HG03432 (cell line): ENCODE measurements around the gene PTMS.
"Not testable (repeated sequence)": the region's sequence is repeated elsewhere in the genome, so short reads cannot be mapped to it uniquely, and the experiment has no call there.

Experiments
- ATAC-seq: cut with Tn5 transposase; IDR thresholded peaks from one replicate; pipeline ENCODE4 v1.9.1; 2021; ENCODE audit warnings: mild to moderate bottlenecking, moderate library complexity; ENCODE audit not compliant: unreplicated experiment

The PTMS gene, protein sequence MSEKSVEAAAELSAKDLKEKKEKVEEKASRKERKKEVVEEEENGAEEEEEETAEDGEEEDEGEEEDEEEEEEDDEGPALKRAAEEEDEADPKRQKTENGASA

GRCh38 chr12:6765634-6766581, at the start of gene PTMS:
Gene PTMS (plus strand): TSS chr12:6766363. CDS start chr12:6766706, 343 bp downstream.
- ATAC-seq, result peak; percentile 10

DNA sequence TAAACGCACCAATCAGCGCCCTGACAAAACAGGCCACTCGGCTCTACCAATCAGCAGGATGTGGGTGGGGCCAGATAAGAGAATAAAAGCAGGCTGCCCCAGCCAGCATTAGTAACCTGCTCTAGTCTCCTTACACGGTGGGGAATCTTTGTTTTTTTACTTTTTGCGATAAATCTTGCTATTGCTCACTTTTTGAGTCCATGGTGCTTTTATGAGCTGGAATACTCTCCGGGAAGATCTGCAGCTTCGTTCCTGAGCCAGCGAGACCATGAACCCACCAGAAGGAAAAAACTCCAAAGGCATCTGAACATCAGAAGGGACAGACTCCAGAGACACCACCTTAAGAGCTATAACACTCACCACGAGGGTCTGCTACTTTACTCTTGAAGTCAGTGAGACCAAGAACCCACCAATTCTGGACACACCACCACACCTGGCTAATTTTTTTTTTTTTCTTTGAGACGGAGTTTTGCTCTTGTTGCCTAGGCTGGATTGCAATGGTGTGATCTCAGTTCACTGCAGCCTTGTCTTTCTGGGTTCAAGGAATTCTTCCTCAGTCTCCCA, 49.2 kb upstream of the PTMS start:
- no peak for ATAC-seq

GRCh38 chr12:6722863-6723262, 43.3 kb upstream of the PTMS start:
- no peak for ATAC-seq

GRCh38 chr12:6723607-6724408, 42.4 kb upstream of the PTMS start, which contains the start of gene COPS7A:
Gene COPS7A (plus strand): TSS chr12:6724046. CDS start chr12:6724657, 611 bp downstream.
- ATAC-seq, result peak; percentile 95

GRCh38 chr12:6724409-6724797, 41.8 kb upstream of the PTMS start:
- peak; percentile 27 for ATAC-seq

DNA sequence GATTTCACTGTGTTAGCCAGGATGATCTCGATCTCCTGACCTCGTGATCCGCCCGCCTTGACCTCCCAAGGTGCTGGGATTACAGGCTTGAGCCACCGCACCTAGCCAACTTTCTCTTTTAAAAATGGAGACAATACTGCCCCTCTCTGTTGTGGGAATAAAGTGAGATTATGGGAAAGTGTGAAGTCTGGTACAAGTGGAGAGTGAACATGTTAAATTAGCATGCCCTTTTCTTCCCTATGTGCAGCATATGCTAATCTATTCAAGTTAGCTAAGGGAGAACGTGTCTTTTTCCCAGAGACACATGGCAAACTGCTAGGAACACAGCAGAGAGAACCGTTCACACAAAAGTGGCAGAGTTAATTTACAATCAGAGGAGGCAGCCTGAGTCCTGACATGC, 40.8 kb upstream of the PTMS start:
- no peak for ATAC-seq

GRCh38 chr12:6729186-6729585, 37.0 kb upstream of the PTMS start:
- ATAC-seq, result no peak

DNA sequence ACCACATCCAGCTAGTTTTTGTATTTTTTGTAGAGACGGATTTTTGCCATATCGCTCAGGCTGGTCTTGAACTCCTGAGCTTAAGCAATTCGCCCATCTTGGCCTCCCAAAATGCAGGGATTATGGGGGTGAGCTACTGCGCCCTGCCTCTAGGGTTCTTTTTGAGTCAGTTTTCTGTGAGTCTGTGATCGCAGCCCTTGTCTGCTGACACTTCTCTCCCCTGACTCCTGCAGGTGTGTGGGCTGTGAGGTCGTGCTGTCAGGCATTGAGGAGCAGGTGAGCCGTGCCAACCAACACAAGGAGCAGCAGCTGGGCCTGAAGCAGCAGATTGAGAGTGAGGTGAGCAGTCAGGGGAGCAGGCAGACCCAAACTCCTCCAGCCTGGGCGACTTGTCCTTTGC, 36.0 kb upstream of the PTMS start:
- no peak for ATAC-seq

- no peak for ATAC-seq
These were observed 31.4 kb upstream of the PTMS start for GRCh38 chr12:6734506-6735387.

DNA sequence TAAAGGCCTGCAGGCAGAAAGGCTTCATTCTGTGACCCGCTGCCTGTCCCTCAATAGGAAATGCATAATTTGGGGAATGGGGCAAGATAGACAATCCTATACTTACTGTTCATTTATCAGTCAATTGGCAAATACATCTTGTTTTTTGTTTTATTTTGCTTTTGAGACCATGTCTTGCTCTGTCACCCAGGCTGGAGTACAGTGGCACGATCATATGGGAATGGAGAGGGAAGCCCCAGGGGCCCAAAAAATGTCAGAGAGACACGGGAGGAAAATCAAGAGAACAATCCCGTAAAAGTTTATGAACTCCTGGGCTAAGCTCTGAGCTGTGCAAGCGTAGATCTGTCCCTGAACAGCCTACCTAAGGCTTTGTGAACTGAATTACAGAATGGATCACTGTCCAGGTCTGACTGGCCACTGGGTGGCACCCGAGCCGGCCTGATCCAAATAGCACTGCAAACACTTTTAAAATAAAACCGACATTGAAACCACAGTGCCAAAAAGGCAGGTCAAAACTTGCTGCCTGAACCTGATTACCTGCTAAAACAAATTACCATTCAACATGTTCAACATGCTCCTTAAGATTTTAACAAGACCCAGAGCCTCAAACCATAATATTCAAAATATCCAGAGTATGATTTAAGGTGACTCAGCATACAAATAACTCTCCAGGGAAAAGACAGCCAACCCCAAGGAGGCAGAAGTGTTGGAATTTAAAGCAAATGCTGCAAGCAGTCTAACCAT, 30.5 kb upstream of the PTMS start:
- no peak for ATAC-seq

DNA sequence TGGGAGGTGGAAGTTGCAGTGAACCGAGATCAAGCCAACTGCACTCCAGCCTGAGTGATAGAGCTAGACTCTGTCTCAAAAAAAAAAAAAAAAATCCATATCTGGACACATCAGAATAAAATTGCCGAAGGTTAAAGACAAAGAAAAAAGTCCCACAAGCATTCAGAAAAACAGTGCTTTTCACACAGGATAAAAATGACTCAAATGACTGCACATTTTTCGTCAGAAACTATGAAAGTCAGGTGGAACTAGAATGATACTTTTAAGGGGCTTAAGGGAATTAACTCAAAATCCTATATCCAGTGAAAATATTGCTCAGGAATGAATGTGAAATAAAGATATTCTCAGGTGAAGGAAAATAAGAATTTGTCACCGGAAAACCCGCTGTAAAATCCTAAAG, 29.4 kb upstream of the PTMS start:
- ATAC-seq, result no peak

- ATAC-seq, result not testable (repeated sequence)
These were observed 24.1 kb upstream of the PTMS start for GRCh38 chr12:6742080-6742479.

- ATAC-seq, result no peak
These were observed 23.3 kb upstream of the PTMS start for GRCh38 chr12:6742834-6743233.

DNA sequence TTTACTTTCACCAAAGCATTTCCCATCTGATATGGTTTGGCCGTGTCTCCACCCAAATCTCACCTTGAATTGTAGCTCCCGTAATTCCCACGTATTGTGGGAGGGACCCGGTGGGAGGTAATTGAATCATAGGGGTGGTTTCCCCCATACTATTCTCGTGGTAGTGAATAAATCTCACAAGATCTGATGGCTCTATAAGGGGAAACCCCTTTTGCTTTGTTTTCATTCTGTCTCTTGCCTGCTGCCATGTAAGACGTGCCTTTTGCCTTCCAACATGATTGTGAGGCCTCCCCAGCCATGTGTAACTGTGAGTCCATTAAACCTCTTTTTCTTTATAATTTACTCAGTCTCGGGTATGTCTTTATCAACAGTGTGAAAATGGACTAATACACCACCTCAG, 22.9 kb upstream of the PTMS start:
- ATAC-seq, result not testable (repeated sequence)

DNA sequence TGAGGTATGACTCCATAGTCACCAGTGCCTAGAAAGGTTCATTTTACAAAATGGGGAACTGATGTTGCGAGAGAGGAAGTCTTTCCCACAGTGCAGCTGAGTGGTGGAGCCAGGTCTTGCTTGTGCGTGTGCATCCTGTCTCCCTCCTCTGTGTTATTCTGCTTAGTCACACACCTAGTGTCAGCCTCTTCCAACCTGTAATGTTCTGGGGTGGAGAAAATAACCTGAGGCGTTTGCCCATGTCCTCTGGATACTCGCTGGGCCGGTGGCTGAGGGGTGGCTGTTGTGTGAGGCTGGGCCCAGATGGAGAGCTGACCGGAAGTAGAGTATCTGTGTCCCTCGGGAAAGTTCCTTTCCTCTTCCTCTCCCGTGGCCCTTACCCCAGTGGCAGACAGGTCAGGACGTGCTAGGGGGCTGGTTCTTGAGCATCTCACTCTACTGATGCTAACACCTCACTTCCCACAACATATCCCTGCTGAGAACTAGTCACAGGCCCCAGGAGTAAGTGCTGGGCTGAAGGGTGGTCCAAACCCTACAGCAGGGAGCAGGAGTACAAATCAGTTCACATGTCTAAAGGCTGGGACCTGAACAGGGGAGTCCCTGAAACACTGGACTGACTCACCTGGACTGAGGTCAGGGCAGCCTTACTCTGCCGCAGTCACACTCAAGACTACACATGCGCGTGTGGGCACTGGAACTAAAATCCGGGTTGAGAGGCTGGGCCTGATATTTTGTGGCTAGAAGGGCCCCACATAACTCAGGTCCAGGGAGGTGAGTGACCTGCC, 20.2 kb upstream of the PTMS start:
- no peak for ATAC-seq

DNA sequence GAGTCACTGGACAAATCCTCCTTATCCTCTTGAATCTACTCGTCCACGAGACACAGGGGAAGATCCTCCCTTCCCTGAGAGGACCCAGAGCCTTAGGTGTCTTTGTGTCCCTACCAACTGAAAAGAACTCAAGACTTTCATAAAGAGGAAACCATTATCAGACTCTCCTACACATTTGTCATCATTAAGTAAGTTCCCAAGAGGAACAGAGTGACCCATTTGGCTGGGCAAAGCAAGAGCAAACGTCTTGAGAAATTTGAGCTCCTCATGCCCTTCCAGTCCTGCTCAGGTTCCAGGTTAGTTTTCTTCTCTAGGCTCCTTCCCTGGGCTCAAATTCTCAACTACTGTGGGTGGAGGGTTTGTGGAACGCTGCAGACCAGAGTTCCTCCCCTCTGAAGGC, 18.9 kb upstream of the PTMS start:
- no peak for ATAC-seq

DNA sequence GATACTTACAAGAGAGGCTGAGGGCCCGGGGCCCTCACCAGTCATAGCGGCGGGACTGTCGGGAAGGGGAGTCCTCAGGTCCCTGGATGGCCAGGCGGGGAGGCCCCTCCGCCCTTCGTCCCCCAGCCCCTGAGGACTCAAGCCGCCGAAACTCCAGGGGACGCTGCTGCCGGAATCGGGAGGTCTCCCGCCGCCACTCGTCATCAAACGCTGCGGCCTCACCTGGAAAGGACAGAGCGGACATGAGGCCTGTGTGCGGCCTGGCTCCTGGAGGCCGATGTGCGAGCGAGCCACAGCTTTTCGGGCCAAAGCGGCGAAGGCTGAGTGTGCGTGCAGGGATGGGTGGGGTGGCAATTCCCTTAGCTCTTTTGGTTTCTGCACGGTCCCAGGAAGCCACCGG, 17.4 kb upstream of the PTMS start:
- no peak for ATAC-seq

DNA sequence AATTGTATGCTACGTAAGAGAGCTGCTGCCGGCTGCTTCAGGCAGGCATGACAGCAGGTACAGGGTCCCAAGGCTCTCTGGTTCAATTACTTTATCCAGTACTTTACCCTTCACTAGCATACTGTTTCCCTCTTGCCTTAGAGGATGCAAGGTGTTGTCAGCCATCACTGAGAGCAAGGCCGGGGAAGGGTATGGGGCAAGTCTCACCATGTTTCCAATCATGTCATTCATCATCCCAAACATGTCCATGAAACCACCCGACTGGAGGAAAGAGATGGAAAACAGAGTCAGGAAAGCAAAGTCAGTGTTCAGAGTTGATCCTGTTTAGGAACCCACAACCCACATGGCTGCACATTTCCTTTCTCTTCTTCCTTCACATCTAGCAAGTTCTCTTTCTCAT, 15.7 kb upstream of the PTMS start:
- no peak for ATAC-seq

DNA sequence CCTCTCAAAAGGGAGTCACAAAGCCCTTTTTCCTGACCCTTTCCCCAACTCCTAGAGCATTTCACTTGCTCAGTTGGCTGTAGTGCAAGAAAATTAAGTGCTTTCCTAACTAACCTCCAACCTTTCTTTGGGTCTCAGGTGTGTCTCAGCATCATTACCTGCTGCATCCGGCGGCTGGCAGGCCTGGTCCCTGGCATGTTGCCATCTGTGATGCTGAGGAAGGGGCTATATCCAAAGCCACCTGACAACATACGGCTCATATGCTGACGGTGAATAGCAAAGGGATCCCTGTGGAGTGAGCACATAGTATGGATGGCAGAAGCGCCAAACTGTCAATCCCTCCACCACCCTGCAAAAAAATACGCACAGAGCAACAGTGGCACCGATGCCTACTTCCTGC, 14.4 kb upstream of the PTMS start:
- no peak for ATAC-seq
